H1 (cell line): ENCODE measurements around the gene UBIAD1. TPM values are rescaled to one million over a fixed set of nuclear protein-coding genes. Genes with fewer than 3 reads are reported as not detected.

ENCODE experiments used
- CHD7 ChIP-seq: fragments of 300-600 bp; sonication (generic); IDR thresholded peaks from 2 replicates; pipeline ENCODE4 v1.7.1; 2012; ENCODE audit warnings: low read length, moderate library complexity, mild to moderate bottlenecking, inconsistent platforms; ENCODE audit not compliant: insufficient replicate concordance
- CTBP2 ChIP-seq: IDR thresholded peaks from 2 replicates; pipeline ENCODE4 v1.7.0; 2011; ENCODE audit warnings: borderline replicate concordance, mild to moderate bottlenecking, moderate library complexity, mixed read lengths, low read length; ENCODE audit not compliant: insufficient read depth, insufficient read length
- FOSL1 ChIP-seq: IDR thresholded peaks from 2 replicates; pipeline ENCODE4 v1.6.1; 2011; ENCODE audit warnings: mild to moderate bottlenecking, low read depth, low read length, moderate library complexity; ENCODE audit not compliant: insufficient read depth
- KDM4A ChIP-seq: IDR thresholded peaks from one replicate; pipeline ENCODE4 v1.7.1; 2012; ENCODE audit warnings: low read depth, mild to moderate bottlenecking, moderate library complexity, low read length, inconsistent platforms; ENCODE audit not compliant: severe bottlenecking
- RXRA ChIP-seq: IDR thresholded peaks from 2 replicates; pipeline ENCODE4 v1.6.1; 2011; ENCODE audit warnings: low read depth, mild to moderate bottlenecking, low read length, moderate library complexity; ENCODE audit not compliant: insufficient read depth
- SIN3A ChIP-seq, 2 experiments: IDR thresholded peaks in 1 of 2; conservative IDR thresholded peaks in 1 of 2; 2 replicates each; pipeline ENCODE4 v1.6.1; 2011 to 2012; ENCODE audit warnings: low read length in 2 of 2, improper control_type of control experiment in 1 of 2, low read depth in 1 of 2, mild to moderate bottlenecking in 1 of 2
- SP4 ChIP-seq: IDR thresholded peaks from 2 replicates; pipeline ENCODE4 v1.6.1; 2012; ENCODE audit warnings: low read length, inconsistent platforms
- polyA plus RNA-seq, 7 experiments: library from polyadenylated mRNA; depleted of rRNA in 3 of 7; stranded (reverse) in 5 of 7; unstranded in 2 of 7; fragments of >200 nt in 5 of 7; fragments of 200-250 nt in 2 of 7; gene quantifications; 1 replicate in 5 of 7; 2 replicates in 1 of 7; 4 replicates in 1 of 7; pipeline versions ENCODE4 v1.2.1 to v1.2.3, GENCODE V29; 2011 to 2013; ENCODE audit warnings: missing spikeins in 2 of 7, mixed read lengths in 2 of 7
- total RNA-seq: library from RNA; stranded (reverse); fragmentation: NEBNext Ultra II Directional; extraction: Animal tissue kit (Norgen Biotek cat#: 25700); gene quantifications from 2 replicates; pipeline ENCODE4 v1.2.1, GENCODE V29; 2021

Gene UBIAD1
- total and polyA plus RNA-seq, 2 of the 8 experiments (the other 6 are each of a cell fraction or from before 2014, with no cell fraction given) = 23.4 to 26.6 TPM

GRCh38 chr1:11328444-11328843 is 55.4 kb downstream of the UBIAD1 start (continued):
- no peak for TF ChIP-seq CHD7
- no peak for TF ChIP-seq FOSL1
- TF ChIP-seq KDM4A = no peak
- no peak for TF ChIP-seq RXRA
- TF ChIP-seq CTBP2 = no peak
- no peak for TF ChIP-seq SIN3A (conservative IDR thresholded peaks at IDR 0.05 in 1 of 2, IDR thresholded peaks at IDR 0.05 in 1 of 2; ENCODE audit: low read depth in 1 of 2, low read length in 2 of 2)
- TF ChIP-seq SP4 = no peak
